HUDEP-2 (cell line): ENCODE data around the gene MIAT.
A peak's percentile ranks its signal among the peaks of the same experiment; 100 is the strongest.
"Not testable (repeated sequence)": the region's sequence is repeated elsewhere in the genome, so short reads cannot be mapped to it uniquely, and the experiment has no call there.

ENCODE experiments used
- DNase-seq, 76 experiments: peaks; one replicate each; lab custom pipeline; 2025; ENCODE audit not compliant: unreplicated experiment in 76 of 76; lab: John Stamatoyannopoulos, UW

Gene MIAT

DNA sequence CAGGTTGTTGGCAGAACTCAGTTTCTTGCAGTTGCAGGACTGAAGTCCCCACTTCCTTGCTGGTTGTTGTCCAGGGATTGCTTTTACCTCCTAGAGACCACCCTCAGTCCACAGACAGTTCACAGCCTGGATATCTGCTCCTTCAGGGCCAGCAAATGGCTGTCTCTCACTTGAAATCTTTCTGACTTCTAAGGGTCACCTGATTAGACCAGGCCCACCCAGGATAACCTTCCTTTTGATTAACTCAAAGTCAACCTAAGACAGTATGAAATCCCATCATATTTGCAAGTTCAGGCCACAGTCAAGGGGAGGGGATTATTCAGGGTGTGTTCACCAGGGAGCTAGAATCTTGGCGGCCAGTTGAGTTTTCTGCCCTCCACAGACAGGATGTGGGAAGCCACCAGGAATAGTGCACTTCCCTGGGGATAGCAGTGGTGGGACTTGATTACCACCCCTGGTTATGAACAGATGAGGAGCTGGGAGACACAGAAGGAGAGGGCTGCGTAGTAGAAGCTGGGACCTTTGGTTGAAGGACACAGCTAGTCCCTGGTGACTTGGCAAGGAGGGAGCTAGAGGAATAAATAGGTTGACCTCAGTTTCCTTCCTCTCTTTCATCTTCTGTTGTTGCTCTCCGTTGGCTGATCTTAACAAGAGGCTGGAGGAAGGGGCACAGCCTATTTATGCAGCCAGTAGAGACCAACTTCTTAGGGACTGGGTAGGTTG lies 33.4 kb downstream of the MIAT start:
- no peak for DNase-seq

DNA sequence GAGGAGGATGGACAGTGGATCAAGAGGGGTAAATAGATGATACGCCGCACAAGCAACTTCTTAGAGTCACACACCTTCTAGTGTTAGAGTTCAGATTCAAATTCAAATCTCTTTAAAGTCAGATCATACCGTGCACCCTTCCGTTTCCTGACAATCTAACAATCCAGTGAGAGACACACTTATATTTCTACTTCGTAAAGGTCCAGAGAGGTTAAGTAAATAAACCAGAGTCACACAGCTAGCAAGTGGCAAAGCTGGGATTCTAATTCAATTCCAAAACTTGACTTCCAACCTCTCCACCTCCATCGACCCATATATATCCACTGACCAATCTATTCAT lies 34.0 kb downstream of the MIAT start:
- no peak for DNase-seq

DNA sequence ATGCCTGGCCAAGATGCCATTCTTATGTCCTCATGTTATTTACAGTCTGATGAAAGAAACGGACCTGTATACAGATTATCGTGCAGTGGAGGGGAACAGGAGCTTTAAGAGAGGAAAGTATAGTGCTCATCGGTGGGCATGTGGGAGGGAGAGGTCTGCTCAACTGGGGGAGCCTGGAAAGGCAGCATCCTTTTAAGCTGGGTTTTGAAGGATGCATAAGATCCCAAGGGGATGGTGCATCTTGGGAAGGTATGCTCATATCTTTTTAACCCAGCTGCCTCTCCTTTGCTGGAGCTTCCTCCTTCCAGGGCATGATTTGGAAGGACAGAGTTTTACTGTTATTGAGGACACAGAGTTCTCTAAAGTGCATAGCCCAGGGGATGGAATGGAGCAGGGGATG lies 34.8 kb downstream of the MIAT start:
- no peak for DNase-seq

DNA sequence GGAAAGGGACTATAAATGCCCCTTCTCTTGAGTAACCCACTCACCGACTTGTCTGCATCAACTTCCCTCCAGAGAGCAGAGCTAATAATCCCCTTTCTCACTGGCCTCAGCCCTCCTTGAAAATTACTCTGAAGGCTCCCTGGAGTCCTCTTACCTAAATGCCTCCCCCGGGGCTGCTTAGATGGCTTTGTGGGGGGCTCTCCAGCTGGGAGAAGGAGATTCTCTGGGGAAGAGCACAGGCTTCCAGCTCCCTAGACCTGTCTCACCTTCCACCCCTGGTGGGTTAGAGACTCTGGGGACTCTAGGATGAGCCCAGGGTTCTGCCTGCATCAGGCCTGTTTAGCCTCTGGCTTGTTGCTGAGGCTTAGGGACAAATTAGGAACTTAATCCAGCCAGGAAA lies 39.8 kb downstream of the MIAT start:
- no peak for DNase-seq

DNA sequence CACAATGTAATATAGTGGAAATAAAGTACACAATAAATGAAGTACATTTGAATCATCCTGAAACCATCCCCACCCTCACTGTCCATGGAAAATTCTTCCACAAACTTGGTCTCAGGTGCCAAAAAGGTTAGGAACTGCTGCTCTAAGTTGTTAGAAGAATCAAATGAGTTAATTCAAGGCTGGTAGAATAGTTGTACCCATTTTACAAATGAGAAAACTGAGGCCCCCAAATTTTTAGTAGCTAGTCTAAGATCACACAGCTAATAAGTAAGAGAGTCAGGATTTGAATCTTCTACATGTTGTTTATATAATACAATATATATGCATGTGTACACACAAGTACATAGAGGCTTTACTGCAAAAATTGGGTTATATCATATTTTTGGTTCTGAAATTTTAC lies 43.1 kb downstream of the MIAT start:
- DNase-seq: no peak

DNA sequence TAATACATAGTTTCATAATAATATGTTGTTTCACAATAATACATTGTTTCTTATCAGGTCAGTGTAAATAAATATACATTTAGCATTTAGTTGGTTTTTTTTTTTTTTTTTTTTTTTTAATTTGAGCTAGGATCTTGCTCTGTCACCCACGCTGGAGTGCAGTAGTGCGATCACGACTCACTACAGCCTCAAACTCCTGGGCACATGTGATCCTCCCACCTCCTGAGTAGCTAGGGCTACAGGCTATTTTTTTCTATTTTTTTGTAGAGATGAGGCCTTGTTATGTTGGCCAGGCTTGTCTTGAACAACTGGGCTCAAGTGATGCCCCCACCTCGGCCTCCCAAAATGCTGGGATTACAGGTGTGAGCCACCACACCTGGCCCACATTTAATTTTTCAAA lies 43.5 kb downstream of the MIAT start:
- peak in 1 of 76 experiments; percentile 10 for DNase-seq

DNA sequence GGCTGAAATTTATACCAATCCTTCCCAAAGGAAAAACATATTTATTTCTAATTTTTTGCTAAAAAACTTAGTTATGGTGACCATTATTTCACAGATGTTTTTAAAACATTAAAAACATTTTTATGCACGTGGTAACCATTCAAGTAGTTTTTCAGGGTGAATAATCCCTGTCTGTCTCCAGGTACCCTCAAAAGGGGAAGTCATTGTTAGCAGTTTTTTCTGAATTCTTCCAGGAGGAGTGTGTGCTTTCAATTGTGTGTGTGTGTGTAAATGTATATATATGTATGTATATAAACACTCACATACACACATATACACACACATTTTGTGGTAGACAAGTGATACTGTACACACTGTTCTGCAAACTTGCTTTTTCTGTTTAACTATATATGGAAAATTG lies 43.9 kb downstream of the MIAT start:
- no peak for DNase-seq

DNA sequence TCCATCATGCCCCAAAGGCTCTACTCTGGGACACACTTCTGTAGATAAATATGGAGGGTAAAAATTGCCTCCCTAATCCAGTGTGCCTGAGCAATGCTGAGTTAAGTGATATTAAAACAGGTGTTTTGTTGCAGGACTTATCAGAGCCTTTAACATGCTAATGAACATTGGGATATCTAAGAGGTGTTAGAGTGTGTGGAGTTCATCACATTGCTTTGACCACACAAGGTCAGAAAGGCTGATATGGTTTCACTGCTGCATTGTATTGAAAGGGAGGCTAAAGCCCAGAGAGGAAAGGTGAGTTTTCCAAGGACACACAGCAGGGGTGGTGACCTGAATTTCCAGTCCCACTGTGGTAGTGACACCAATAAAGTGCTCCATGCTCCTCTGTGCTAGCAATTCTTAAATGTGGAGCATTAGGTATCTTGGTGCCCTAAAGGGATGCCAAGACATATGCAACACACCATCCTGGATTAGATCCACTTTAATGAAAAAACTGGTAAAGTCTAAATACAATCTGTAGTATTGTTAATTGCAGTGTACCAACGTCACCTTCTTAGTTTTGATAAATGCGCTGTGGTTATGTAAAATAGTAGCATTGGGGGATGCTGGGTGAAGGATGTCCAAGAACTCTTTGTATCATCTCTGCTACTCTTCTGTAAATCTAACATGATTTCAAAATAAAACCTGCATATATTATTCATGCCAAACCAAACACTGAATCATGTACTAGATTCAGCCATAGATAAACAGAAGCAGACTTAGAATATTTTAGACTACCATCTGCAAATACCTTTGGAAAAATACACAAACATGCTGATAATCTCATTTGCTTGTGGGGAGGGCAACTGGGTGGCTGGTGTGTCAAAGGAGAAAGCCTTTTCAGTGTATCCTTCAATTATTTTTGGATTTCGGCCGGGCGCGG lies 45.8 kb downstream of the MIAT start:
- no peak for DNase-seq

DNA sequence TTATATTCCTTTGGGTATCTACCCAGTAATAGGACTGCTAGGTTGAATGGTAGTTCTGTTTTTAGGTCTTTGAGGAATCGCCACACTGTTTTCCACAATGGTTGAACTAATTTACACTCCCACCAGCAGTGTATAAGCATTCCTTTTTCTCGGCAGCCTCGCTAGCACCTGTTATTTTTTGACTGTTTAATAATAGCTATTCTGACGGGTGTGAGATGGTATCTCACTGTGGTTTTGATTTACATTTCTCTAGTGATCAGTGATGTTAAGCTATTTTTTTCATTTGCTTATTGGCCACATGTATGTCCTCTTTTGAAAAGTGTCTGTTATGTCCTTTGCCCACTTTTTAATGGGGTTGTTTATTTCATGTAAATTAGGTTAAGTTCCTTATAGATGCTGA lies 48.0 kb downstream of the MIAT start:
- DNase-seq: not testable (repeated sequence)

DNA sequence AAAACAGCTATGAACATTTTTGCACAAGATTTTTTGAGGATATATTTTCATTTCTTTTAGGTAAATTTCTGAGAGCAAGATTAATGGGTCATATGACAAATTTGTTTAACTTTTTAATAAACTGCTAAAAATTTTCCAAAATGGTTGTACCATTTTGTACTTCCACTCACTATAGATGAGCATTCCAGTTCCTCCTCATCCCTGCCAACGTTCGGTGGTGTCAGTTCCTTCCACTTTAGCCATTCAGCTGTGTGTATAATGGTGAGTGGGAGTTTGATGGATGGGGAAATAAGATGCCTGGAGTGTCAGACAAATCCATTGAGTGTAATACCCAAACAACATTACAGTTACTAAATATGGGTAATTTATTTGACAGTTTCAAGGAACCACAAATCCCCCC lies 49.7 kb downstream of the MIAT start:
- no peak for DNase-seq

DNA sequence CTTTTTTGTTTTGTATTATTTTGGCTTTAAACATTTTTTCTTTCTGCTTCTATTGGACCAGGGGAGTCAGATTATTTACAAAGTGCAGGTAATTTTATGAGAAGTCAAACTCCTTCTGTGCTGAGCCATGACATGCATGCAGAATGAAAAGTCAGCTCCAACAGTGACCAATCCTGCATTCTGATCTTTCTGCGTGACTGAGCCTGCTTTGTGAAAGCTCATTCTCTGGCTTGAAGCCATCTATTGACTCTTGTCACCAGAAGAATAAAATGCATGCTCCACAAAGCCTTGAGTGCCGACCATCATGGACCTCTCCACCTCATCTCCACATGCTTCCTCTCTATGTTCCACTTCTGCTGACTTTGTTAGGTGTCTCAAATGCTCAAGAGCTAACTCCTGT lies 50.2 kb downstream of the MIAT start:
- DNase-seq: no peak

DNA sequence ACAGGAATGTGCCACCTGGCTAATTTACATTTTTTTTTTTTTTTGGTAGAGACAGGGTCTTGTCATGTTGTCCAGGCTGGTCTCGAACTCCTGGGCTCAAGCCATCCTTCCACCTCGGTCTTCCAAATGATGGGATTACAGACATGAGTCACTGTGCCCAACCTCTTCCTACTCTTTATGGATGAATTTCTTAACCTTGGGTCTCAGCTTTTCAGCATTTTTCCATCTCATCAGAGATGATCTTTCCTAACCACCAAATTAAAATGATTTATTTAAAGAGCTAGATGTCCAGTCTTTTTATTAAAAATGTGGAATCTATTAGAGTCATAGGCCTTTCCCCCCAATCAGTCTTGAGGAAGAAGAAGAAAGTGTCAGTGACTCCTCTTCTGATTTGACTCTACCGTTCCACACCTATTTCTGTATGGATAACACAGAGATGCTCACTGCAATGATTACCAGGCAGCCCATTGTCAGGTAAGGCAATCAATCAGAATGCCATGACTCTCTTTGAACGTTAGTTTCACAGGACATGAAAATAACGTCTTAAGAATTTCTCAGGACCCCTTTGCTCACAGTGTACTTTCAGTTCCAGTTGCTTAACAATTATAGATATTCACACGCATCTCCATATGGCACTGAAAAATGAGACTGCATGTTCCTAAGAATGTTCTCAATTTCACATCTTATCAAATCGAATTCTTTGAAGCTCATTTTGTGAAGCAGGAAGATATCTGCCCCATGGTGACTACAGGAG lies 51.0 kb downstream of the MIAT start:
- DNase-seq: no peak

DNA sequence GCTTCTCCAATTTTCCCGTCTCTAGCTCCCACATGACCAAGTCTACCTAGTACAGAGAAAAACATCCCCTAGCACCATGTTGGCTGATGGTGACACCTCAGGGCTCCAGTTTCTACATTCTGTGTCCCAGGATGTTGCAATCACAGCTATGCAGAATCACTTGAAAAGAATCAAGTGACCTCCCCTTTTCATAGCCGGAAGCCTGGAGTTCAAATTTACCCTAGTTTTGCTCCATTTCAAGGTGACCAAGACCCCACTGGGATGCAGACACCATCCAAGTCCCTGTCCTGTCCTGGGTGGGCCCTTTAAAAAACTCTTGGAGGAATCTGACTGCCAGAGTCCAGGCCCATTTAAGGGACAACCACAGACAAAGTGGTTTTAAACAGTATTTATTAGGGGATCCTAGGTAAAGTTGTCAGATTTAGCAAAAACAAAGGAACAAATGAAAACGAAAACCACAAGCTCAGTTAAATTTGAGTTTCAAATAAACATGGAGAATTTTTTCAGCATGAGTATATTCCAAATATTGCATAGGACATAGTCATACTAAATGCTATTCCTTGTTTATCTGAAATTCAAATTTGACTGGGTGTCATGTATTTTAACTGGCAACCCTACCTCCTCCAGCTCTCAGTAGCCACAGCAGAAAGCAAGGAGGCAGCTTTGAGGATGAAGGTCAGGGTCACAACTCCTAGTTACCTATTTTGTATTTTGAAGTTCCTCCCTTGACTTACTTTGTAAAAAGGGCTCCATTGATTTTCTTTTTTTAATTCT lies 52.4 kb downstream of the MIAT start:
- no peak for DNase-seq

DNA sequence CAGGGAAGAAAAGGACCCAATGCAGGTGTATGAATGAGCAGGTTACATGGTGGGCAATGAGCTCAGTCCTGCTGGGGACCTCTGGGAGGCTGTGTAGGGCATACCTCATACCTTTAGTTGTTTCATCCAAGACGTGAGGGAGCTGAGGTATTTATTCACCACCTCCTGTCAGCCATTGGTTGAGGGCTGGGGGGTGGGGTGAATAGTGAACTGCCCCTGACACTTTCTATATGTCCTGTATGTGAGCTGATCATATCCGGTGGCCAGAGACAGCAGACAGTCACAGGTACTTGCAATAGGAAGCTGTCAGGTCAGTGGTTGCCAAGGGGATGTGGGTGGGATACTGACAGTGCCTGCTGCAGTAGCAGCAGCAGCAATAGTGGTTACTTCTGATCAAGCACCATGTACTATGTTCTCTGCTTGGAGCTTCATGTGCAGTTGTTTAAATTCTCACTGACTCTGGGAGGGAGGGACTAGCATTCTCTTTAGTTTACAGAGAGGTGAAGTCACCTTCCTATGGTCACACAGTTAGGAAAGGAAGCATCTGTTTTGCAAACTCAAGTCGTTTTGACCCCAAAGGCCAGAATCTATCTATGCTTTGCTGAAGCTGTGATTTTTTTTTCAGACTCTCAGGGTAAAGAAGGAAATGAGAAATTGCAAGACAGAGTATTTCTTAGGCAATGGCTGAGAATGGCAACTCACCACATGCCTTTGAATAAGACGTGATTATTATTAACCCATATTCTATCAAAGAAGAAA lies 54.0 kb downstream of the MIAT start:
- no peak for DNase-seq

DNA sequence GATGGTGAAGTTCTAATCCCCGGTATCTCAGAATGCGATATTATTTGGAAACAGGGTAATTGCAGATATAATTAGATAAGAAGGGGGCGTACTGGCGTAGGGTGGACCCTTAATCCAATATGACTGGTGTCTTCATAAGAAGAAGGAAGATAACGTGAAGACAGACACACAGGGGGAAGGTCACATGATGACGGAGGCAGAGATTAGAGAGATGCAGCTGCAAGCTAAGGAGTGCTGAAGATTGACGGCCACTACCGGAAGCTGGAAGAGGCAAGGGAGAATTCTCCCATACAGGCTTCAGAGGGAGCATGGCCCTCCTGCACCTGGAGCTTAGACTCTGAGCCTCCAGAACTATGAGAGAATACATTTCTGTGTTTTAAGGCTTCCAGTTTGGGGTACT lies 54.8 kb downstream of the MIAT start:
- DNase-seq: no peak

DNA sequence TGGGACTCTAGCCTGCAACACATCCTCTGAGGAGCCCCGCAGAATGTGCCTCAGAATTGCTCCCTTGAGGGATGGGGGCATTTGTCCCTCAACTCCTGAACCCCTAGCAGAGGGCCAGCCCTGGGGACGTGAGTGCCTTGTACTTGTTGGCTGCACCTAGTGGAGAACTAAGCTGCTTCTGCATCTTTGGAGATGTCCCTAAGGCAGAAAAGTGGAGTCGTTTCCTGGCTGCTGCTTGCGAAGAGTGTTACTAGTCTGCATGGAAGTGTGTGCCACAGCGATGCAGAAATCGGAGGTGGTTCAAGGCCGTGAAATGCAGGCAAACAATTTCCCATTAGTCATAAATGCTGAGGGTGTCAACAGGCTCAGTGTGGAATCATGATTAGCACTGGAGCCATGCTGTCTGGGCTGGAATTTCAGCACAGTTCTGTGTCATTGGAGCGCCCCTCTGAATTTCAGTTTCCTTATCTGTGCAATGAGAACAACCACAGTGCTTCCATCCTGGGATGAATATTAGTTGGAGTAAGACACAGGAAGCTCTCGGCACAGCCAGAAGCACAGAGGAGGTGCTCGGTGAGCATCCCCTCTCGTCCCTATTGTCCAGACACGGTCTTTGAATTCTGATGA lies 56.5 kb downstream of the MIAT start:
- no peak for DNase-seq

DNA sequence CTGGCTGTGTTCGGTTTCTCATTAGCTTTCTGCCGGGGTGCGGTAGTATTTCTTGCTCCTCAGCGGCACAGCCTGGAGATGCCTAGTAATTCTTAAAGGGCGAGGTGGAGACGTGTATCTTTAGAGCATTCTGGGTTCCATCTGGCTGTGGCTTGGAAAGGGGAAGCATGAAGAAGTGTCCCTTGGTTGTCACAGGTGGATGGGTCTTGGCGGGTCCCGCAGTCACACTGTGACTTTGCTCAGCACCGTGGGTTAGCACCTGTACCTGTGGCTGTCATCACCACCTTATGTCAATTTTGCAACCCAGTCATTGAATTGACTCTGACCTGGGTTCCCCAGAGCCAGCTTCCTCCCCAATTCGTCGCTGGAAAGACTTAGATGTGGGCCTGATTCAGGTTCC lies 57.6 kb downstream of the MIAT start:
- no peak for DNase-seq

DNA sequence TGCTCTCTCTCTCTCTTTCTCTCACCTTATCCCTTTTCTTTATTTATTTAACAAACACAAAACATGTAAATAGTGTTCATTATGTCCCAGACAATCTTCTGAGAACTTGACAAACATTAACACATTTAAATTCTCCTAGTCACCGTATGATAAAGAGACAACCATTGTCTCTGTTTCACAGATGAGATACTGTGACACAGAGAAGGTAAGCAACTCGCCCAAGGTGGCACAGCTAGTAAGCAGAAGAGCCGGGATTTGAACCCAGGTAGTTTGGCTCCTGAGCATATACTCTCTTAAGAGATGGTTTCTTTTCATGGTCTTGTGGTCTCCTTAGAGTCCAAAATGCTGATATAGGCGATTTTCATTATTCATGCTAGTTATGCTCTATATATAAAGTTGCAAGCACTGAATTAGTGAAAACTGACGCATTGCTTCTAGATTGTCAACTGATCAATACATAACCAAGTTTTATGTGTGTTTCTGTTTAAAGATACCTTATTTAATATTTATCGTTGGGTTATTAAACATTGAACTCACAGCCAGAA lies 58.1 kb downstream of the MIAT start:
- no peak for DNase-seq

DNA sequence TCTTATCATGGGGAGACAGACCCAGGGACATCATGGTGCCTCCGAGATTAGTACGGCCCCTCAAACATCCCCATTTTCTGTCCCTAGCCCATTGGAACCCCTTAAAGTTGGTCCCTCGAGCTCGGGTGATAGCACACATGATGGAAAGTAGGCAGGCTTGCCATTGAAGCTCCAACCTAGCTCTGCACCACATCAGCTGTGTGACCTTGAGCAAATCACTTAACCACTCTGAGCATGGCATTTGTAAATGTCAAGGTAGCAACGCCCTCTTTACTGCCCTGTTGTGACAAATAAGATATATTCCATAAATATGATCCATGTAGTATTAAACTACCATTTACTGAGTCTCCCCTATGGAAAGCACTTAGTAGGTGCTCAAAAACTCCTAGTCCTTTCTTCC lies 61.1 kb downstream of the MIAT start:
- DNase-seq: no peak
